Measurements from ENCODE around the gene HOXC6.

The HOXC6 gene

DNA sequence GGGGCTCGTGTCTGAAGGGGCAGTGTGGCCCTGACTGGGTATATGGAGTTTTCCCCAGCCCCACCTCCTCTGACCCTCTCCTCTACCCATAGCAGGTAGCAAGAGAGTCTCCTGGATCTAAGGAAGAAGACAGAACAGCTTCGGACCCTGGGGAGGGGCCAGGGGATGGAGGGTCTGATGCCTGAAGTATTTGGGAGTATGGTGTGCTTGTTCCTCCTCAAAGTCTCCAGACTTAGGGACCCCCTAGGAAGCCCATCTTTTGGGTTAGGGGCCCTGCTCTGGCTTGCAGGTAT is 20.0 kb upstream of the HOXC6 start:
- TF ChIP-seq, protein P1, sequence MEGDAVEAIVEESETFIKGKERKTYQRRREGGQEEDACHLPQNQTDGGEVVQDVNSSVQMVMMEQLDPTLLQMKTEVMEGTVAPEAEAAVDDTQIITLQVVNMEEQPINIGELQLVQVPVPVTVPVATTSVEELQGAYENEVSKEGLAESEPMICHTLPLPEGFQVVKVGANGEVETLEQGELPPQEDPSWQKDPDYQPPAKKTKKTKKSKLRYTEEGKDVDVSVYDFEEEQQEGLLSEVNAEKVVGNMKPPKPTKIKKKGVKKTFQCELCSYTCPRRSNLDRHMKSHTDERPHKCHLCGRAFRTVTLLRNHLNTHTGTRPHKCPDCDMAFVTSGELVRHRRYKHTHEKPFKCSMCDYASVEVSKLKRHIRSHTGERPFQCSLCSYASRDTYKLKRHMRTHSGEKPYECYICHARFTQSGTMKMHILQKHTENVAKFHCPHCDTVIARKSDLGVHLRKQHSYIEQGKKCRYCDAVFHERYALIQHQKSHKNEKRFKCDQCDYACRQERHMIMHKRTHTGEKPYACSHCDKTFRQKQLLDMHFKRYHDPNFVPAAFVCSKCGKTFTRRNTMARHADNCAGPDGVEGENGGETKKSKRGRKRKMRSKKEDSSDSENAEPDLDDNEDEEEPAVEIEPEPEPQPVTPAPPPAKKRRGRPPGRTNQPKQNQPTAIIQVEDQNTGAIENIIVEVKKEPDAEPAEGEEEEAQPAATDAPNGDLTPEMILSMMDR (IDR thresholded peaks at IDR 0.05; ENCODE audit: low read depth, low read length, missing control alignments): no peak
- no peak overlapping the region for H3K4me3 ChIP-seq (replicated peaks; ENCODE audit: low read depth, low read length)
- DNase-seq (ENCODE audit: extremely low read depth, low read depth): no peak

DNA sequence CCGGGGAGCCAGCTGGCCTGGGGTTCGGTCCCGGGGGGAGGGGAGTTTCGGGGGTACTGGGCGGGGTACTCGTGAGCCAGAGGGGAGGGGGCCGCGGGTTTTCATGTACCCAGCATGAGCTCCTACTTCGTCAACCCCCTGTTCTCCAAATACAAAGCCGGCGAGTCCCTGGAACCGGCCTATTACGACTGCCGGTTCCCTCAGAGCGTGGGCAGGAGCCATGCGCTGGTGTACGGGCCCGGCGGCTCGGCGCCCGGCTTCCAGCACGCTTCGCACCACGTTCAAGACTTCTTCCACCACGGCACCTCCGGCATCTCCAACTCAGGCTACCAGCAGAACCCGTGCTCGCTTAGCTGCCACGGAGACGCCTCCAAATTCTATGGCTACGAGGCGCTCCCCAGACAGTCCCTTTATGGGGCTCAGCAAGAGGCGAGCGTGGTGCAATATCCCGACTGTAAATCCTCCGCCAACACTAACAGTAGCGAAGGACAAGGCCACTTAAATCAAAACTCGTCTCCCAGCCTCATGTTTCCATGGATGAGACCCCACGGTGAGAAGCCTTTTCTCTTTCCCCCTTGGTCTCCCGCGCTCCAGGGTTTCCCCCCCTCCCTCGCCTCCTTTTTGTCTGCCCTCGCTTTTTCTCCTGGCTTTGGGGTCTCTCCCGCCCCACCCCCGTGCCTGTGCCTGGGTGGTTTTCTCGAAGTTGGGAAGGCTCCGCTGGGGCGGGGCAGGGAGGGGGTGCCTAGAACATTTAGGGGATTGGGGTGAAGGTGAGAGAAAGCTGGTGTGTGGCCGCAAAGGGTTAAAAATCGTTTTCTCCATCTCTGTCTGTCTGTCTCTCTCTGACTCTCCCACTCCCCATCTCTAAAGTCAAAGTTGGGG is 18.8 kb upstream of the HOXC6 start:
- TF ChIP-seq, protein P1 (IDR thresholded peaks at IDR 0.05; ENCODE audit: low read depth, low read length, missing control alignments): no peak
- peak overlapping the region; percentile 41 for H3K4me3 ChIP-seq (replicated peaks; ENCODE audit: low read depth, low read length)
- DNase-seq (ENCODE audit: extremely low read depth, low read depth): no peak

DNA sequence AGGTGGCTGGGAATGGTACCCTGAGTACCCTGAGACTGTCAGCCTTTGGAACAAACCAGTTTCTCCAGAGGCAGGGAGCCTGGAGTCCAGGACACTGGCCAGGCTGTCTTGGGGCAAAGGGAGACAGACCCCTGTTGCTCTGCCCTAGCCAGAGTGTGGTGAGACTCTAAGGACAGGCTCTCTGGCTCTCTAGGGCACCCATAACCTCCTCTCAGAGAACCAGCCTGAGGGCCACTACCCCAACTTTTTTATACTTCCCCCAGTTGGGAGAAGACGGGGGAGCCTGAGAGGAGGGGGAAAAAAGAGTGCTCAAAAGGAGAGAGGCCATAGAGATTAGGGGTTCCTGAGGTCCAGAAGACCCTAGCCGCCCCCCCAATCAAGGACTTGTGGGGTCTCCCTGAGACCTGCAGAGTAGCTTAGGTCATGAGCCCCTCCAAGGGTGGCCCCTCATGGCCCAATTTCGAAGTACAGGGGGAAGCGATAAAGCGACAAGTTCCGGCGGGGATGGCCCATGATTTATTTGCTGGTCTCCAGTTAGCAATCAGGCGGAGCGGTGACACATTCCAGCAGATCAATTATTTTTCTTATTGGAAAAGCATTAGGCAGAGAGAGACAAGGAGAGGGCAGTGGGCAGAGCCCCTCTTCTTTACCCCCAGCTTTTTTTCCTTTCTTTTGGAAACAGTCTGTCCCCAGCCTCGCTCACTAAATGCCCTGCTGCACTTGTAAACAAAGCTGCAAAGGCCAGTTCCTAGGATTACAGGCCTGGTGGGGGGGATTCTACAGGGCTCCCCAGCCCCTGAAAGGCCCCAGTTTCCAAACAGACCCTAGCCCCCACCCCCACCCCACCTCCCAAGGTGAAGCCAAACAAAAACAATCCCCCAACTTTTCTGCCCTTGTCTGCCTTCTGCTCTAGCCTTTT is 17.9 kb upstream of the HOXC6 start:
- TF ChIP-seq, protein P1 (IDR thresholded peaks at IDR 0.05; ENCODE audit: low read depth, low read length, missing control alignments): no peak
- peak overlapping the region; percentile 41 for H3K4me3 ChIP-seq (replicated peaks; ENCODE audit: low read depth, low read length)
- no peak for DNase-seq (ENCODE audit: extremely low read depth, low read depth)

DNA sequence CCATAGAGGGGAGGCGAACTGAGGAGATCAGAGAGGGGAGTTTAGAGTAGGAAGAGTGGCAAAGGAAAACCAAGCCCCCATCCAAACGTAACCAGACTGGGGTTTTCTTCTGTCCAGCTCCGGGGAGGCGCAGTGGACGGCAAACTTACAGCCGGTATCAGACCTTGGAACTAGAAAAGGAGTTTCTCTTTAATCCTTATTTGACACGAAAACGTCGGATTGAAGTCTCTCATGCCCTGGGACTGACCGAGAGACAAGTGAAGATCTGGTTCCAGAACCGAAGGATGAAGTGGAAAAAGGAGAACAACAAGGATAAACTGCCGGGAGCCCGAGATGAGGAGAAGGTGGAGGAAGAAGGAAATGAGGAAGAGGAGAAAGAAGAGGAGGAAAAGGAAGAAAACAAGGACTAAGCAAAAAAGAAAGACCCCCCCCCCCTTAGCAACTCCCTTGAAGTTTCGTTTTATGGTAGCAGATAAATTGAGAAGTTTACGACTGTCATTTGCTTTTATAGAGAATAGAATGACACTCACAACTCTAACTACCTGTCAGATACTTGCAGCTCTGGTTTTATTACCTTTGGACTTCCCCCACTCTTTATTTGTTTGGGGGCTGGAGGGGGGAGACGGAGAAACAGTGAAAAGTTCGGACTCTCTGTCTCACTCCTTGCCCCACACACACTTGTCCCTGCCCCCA is 17.1 kb upstream of the HOXC6 start:
- DNase-seq (ENCODE audit: extremely low read depth, low read depth): no peak
- H3K4me3 ChIP-seq (replicated peaks; ENCODE audit: low read depth, low read length): no peak overlapping the region
- TF ChIP-seq, protein P1 (IDR thresholded peaks at IDR 0.05; ENCODE audit: low read depth, low read length, missing control alignments): no peak

DNA sequence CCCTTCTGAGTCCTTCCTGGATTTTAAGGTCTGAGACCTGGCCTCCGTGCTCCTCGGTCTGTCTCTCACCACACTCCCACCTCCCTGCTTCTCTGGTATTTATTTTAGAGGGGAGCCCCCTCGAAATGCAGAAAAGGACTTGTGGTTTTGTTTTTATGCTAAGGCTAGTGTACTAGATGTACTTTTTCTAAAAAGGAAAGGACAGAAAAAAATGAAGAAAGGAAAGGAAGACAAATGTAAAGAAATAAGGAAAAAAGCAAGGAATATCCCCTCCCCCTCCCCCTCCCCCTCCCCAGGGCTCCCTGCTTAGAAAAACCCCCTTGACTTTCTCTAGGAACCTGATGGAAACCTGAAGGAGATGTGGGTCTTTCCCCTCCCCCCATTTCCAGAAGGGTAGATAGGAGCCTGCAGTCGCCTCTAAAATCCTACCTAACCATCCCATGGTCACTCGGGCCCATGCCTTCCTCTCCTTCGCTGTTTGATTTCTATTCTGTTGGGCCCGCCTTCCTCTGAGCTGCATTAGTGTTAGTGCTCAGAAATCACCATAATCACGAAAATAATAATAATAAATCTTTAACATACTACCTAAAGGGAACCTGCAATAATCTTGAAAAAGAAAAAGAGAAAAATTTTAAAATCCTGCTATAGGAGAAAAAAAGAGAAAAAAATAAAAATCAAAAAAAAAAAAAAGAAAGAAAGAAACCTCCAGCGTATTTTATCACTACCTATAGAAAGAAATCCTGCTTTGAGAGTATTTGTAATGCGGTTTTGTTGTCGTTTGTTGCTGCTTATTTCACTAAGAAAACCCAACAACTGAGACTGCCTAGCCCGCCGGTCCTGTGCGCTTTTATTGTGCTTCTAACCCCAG is 16.3 kb upstream of the HOXC6 start:
- no peak for DNase-seq (ENCODE audit: extremely low read depth, low read depth)
- no peak overlapping the region for H3K4me3 ChIP-seq (replicated peaks; ENCODE audit: low read depth, low read length)
- TF ChIP-seq, protein P1 (IDR thresholded peaks at IDR 0.05; ENCODE audit: low read depth, low read length, missing control alignments): no peak
